Upper lobe of left lung (tissue), 4 donors: ENCODE results near the gene NFS1.

Source experiments
- CTCF ChIP-seq, 6 experiments: fragments of 450-650 bp in 4 of 6; fragments of 200-600 bp in 2 of 6; sonication (generic) in 2 of 6; IDR thresholded peaks; one replicate each; pipeline ENCODE4 v1.5.1; 2016 to 2019; ENCODE audit warnings: antibody characterized with exemption in 6 of 6
- EP300 ChIP-seq, 4 donors: sonication (generic); formaldehyde crosslinking; IDR thresholded peaks; one replicate each; pipeline ENCODE4 v1.5.1; 2017; ENCODE audit warnings: antibody characterized with exemption in 4 of 4, control low read depth in 2 of 4
- POLR2A ChIP-seq, 4 donors: fragments of 450-650 bp; IDR thresholded peaks; one replicate each; pipeline ENCODE4 v1.5.1; 2016 to 2017; ENCODE audit warnings: antibody characterized with exemption in 4 of 4, mild to moderate bottlenecking in 2 of 4
- POLR2AphosphoS5 ChIP-seq, 2 donors: sonication (generic); formaldehyde crosslinking; IDR thresholded peaks; one replicate each; pipeline ENCODE4 v1.5.1; 2017; ENCODE audit warnings: antibody characterized with exemption in 2 of 2

- TF ChIP-seq CTCF (IDR thresholded peaks at IDR 0.05) (no peak), POLR2A (IDR thresholded peaks at IDR 0.05) (no peak), EP300 (IDR thresholded peaks at IDR 0.05) (no peak), POLR2AphosphoS5 (IDR thresholded peaks at IDR 0.05) (no peak)
Measured at GRCh38 chr20:35735826-35736470, 36.8 kb upstream of the NFS1 start.
